Sigmoid colon (tissue), 4 donors: ENCODE results near the gene EVL.

Source experiments
- CTCF ChIP-seq, 4 experiments: fragments of 450-650 bp in 3 of 4; fragments of 200-600 bp in 1 of 4; IDR thresholded peaks; one replicate each; pipeline ENCODE4 v1.5.1; 2016 to 2019; ENCODE audit warnings: antibody characterized with exemption in 4 of 4, mild to moderate bottlenecking in 3 of 4, moderate library complexity in 2 of 4
- POLR2A ChIP-seq, 2 donors: fragments of 450-650 bp; IDR thresholded peaks; one replicate each; pipeline ENCODE4 v1.6.1; 2016; ENCODE audit warnings: antibody characterized with exemption in 2 of 2, mild to moderate bottlenecking in 2 of 2, moderate library complexity in 2 of 2
- POLR2AphosphoS5 ChIP-seq, 4 donors: sonication (generic); formaldehyde crosslinking; IDR thresholded peaks; one replicate each; pipeline ENCODE4 v1.6.1; 2017; ENCODE audit warnings: antibody characterized with exemption in 4 of 4

- TF ChIP-seq POLR2A (IDR thresholded peaks at IDR 0.05) (no peak), CTCF (IDR thresholded peaks at IDR 0.05) (no peak), POLR2AphosphoS5 (IDR thresholded peaks at IDR 0.05) (no peak)
Observed at GRCh38 chr14:100108840-100109593, 43.8 kb downstream of the EVL start.
